Activated T-cell treated with anti-CD3 and anti-CD28 coated beads for 24 hours (primary cell): ENCODE results near the gene SMPD3.

Experiments
- DNase-seq: peaks from one replicate; pipeline ENCODE4 v3.0.0-alpha.2; 2020; ENCODE audit warnings: low read depth

Gene SMPD3

DNA sequence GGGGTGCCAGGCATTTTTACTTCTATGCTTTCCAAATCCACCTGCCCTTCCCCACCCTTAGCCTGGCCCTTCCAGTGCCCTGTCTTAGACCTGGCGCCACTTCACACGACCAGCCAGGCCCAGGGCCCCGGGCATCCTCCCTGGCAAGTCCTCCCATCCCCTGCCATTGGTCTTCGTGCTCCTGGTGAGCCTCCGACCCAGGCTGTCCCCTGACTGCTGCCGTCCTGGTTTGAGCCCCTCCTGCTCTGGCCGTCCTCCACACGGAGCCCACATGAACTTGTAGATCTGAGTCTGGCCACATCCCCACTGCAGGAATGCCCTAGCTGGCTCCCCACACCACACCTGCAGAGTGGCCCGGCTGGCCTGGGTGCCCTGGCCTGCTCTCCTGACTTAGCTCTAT lies 93.5 kb downstream of the SMPD3 start:
- no peak for DNase-seq

DNA sequence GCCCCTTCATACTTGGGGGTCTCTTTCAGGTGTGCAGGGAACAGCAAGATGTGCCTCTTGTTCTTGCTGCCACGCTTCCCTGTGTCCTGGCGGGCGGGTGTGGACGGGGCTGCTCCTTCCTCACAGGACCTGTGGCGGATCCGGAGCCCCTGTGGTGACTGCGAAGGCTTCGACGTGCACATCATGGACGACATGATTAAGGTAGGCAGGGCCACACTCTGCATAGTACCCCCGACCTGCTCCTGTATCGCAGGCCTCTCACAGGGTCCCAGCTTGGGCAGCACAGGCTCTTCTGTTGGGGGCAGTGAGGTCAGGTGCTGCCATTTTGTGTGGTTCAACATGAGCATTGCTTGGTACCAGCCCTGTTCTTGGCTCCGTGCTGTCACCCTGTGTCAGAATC lies 94.9 kb downstream of the SMPD3 start:
- no peak for DNase-seq

DNA sequence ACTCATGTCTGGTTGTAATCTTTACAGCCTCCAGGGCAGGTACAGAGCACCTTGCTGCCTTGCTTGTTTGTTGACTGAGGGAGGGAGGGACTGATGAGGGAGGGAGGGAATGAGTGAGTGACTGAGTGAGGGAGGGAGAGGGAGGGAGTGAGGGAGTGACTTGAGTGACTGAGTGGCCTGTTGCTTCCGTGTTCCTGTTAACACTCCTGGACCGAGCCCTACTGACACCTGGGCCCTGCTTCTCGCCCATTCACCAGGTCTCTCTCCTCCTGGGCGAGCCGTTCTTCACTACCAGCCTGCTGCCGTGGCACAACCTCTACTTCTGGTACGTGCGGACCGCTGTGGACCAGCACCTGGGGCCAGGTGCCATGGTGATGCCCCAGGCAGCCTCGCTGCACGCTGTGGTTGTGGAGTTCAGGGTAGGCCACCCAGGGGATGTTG lies 96.3 kb downstream of the SMPD3 start:
- no peak for DNase-seq

DNA sequence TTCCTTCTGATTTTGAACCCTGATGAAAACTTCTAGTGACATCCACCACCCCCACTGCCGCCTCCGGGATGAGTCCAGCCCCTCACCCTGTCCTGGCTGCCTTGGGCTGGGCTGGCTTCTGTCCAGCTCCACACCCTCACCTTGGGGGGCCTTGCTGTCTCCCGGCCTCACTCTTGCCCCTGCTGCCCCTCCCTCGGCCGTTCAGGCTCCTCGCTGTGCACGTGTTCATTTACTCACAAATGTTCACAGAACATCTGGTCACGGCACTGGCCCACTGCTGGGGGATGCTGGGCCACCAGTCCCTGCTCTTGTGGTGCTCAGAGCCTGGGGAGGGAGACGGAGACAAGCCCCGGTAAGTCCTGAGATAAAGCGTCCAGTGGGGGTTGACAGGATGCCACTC lies 96.8 kb downstream of the SMPD3 start:
- DNase-seq, result no peak

DNA sequence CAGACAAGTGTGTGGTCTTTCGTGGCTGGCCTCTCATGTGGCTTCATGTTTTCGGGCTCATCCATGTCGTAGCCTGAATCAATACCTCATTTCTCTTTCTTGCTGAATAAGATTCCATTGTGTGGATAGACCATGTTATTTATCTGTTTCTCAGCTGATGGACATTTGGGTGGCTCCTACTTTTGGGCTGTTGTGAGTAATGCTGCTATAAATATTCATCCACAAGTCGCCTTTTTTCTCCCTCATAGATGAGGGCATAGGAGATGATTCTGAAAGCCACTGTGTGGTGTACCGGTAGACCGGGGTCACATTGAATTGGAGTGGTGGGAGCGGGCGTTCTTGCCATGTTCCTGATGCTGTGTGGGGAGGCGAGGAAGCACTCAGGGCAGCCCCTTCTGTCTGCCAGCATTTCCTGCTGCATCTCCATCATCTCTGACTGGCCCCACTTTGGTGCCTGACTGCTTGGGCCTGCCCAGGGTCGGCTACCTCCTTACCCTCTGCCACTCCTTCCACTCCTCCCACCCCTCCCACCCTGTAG lies 97.4 kb downstream of the SMPD3 start:
- no peak for DNase-seq

DNA sequence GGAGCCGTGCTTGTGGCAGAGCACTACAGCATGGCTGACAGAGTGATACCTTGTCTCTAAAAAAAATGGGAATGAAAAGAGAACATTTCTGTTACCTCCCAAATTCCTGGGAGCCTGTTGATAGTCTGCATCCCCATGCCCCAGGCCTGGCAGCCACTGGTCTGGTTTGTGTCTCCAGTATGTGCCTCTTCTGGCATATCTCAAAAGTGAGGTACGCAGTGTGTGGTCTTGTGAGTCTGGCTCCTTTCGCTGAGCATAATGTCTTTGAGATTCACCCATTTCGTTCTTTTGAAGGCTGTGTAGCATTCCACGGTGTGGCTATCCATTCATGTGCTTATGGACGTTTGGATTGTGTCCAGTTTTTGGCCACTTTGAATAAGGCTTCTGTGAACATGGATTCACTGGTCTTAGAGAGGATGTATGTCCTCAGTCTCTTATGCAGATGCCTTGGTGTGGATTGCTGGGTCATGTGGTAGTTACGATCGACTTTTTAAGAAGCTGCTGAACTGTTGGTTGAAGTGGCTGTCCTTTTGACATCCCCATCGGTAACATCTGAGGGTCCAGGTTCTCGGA lies 98.4 kb downstream of the SMPD3 start:
- no peak for DNase-seq

DNA sequence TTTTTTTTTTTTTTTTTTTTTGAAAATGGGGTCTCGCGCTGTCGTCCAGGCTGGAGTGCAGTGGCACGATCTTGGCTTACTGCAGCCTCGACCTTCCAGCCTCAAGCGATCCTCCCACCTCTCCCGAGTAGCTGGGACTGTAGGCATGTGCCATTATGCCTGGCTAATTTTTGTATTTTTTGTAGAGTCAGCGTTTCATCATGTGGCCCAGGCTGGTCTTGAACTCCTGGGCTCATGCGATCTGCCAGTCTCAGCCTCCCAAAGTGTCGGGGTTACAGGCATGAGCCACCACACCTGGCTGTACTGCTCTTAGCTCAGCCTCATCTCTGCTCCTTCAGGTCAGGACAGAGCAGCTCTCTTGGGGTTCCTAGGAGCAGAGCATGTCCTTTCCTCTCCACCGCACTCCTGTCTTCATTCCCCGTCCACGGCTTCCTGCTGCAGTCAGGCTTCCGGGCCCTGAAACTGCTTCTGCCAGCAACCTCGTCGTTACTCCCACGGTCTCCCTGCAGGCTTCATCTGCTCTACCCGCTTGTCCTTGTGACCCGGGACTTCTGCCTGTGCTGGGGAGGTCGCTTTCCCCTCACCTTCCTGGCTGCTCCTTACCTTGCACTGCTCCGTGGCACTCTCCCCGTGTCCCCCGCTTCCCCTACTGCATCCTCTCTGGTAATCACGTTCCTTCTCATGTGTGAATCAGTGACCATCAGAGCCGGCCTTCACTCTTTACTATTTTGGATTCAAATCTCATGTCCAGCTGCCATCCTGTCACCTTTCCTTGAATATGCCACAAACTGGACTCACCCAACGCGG lies 99.5 kb downstream of the SMPD3 start:
- no peak for DNase-seq

DNA sequence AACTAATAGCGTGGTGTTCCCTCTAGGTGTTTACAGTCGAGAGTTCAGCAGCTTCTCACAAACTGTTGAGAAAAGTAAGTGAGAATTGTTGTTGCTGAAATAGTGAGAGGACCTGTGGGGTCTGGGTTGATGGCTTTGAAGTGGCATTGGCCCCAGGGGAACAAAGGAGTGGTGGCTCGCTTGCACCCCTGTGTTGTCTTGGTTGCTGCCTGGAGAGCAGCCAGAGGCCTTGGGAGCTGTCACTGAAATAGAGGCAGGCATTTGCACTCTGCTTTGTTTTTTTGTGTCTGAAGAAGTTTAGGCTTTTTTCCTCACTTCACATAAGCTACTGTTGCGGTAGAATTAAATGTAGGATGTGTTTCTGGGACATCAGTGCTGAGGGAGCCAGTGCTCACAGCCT lies 100.7 kb downstream of the SMPD3 start:
- DNase-seq, result no peak

DNA sequence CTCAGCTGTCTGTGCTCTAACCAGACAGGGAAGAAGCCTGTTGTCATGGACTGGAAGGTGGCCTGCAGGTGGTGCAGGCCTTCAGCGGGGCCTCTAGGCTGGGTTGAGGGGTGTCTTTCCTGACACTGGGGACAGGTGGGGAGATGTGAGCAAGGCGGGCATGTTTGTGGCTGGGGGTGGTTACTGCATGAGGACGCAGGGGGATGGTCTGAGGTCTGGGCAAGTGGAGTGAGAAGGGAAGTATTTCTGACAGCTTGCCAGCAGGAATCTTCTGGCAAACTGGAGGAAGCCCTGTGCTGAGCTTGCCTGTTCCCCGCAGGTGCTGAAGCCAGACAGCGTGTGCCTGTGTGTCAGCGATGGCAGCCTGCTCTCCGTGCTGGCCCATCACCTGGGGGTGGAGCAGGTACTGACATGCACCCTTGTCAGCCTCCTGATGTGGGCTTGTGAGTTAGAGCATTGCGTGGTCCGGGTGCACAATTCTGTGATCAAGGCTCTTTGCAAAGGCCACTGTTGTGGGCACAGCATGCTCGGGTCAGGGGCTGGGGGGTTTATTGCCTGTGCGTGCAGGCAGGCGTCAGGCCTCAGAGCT lies 101.3 kb downstream of the SMPD3 start:
- DNase-seq, result no peak

DNA sequence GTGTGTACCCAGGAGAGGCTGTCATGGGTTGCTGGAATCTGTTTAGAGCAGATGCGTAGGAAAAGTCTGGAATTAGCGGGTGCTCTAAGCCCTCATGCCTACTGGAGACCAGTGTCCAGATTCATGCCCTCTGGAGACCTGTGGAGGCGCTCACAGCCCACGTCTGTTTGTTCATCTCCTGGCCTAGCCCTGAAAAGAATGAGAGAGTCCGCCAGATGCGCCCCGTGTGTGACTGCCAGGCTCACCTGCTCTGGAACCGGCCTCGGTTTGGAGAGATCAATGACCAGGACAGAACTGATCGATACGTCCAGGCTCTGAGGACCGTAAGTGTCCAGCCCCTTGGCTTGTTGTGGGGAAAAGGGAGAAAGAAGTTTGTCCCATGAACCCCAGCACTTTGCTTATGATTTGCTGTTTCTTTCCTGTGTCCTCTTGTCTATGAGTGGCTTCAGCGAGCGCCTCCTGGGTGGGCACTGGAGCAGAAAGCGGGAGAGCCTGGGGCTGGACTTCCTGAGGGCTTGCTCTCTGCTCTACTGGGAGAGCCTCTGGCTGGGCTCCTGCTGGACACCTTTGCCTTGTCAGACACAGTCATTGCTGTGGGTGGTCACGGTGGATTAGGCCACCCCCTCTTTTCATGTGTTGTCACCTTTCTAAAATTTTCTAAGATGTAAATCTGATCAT lies 102.2 kb downstream of the SMPD3 start:
- no peak for DNase-seq

DNA sequence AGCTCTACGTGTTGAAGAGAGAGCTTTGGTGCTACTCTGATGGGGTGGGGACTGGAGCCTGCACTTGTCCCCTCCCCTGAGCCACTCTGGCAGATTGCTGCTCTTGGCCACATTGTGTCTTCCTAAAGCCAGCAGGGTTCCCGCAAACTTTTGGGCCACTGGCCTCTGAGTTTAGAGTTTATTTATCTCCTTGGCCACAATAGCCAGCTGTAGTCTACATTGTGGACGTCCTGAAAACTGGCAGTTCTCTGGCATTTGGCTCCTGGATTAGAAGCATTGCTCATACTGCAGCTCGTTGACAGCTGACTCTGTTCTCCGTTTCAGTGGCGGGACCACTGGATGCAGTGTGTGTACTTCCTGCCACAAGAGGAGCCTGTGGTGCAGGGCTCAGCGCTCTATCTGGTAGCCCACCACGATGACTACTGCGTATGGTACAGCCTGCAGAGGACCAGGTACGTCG lies 102.9 kb downstream of the SMPD3 start:
- DNase-seq, result no peak

DNA sequence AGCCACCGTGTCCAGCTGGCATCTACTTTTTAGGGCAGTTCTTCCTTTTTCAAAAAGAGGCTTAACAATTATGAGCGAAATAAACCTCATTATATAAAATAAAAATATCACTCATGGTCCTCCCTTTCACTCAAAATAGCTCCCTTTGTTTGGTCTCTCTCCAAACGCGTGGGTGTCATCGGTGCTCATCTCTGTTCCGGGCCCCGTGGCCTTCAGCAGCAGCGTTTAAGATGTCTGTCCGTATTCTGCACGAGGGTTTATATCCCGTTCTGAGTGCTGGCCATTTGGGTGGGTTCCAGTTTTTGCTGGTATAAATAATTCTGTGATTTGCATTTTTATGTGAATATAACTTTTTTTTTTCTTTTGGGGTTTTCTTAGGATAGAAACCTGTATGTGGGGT lies 104.1 kb downstream of the SMPD3 start:
- DNase-seq, result no peak

DNA sequence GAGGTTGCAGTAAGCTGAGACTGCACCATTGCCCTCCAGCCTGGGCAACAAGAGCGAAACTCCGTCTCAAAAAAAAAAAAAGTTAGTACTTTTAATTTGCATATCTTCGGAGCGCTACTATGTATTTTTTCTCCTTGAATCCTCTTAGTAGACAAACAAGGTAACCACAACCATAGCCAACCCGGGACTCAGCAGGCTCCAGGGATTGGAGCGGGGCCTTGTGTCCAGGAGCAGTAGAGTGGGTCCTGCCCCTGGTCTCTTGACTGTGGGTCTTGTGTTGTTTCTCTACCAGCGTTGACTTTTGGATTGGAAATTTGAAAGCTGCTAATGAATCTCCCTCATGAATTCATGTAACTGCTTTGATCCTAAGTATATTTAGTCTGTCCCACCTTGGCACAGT lies 105.2 kb downstream of the SMPD3 start:
- no peak for DNase-seq

DNA sequence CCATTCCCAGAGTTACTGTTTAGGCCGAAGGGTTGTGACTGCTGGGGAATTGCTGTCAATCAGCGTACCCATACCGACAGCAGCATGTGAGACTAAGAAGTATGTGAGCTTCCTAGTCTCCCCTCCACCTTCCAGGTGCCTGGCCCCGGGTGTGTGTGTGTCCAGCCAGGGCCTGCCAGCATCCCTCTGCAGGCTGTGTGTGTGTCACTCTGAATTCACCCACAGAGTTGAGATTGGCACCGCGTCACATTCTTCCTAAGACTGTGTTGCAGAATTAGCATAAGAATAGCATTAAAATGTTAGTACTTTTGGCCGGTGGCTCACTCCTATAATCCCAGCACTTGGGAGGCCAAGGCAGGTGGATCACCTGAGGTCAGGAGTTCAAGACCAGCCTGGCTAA lies 105.7 kb downstream of the SMPD3 start:
- DNase-seq, result no peak

DNA sequence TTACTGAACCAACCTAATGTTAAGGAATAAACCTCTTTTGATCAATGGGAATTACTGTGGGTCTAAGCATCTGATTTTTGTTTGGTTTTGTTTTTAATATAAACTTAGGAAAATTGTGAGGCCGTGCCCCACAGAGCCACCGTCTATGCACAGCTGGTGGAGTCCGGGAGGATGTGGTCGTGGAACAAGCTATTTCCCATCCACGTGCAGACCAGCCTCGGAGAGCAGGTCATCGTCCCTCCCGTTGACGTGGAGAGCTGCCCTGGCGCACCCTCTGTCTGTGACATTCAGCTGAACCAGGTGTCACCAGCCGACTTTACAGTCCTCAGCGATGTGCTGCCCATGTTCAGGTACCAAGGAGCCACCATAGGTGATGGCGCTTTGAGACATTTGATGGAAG lies 109.1 kb downstream of the SMPD3 start:
- no peak for DNase-seq

DNA sequence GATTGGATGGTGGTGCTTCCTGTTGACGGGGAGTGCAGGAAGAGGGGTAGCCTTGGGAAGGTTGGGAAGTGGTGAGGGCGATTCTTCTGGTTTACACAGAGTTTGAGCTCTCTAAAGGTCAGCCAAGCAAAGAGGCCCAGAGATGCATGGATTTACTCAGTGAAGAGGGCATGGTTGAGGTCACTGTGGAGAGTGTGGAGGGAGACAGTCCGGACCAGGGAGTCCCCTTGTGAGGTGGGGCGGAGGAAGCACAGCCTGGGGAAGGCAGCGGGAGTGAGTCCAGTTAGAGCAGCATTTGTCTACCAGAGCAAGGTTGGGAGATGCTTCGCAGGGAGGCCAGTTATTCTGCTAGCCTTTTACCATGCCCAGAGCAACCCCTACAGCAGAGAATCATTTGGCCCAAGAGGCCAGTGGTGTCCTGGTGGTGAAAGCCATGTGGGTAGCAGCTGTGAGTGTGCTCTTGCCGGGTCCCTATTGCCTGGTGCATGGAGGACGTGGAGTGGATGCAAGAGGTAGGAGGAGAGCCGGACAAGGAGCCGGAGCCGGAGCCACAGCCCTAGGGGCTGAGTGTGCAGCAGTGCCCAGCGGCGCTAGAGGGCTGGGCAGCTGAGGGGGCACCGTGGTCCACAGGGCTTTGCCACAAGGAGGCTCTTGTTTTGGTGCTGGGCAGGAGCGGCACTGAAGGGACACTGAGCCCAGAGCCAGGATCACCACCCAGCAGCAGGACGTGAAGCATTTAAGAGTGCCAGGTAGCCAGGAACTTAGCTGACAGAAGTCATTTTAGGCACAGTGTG lies 109.8 kb downstream of the SMPD3 start:
- no peak for DNase-seq

DNA sequence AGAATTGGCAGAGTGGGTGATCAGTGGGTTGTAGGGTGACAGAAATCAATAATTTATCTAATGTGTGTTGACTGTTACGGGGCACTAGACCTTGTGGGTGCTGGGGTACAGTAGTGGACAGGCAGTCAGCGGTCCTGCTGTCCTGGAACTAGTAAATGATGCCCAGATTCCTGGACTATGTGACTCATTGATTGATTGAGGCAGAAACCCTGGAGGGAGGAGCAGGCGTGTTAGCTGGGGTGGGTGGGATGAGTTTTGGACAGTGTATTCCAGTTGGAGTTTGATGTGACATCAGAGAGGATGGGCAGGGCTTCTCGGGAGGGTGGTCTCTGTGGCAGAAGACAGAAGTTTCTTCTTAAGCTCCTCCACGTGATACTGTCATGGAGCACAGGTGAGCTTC lies 113.1 kb downstream of the SMPD3 start:
- no peak for DNase-seq

DNA sequence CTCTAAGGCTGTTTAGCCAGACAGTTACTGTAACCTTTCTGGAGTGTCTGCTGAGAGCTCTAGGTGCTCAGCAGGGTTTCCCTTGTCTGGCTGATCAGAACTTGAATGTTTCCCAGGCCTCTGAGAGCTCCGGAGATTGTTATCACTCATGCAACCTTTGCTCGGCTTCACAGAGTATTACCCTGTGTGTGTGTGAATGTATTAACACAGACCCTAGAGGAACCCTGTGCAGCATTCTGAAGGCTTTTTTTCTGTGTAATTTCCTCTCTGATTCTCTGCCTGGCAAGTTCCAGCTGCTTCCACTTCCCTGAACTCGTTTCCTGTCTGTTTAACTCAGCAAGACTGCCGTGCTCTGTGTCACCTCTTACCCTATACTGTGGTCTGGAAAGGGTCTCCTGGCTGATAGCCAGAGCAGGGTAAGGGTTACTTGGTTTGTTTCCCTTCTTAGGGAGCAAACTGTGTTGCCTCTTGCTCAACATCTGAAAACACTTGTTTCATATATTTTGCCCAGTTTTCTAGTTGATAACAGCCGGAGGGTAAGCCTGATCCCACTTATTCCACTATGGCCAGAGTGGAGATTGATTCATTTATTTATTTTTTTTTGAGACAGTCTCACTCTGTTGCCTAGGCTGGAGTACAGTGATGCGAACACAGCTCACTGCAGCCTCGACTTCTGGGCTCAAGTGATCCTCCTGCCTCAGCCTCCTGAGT lies 115.7 kb downstream of the SMPD3 start:
- DNase-seq, result no peak

DNA sequence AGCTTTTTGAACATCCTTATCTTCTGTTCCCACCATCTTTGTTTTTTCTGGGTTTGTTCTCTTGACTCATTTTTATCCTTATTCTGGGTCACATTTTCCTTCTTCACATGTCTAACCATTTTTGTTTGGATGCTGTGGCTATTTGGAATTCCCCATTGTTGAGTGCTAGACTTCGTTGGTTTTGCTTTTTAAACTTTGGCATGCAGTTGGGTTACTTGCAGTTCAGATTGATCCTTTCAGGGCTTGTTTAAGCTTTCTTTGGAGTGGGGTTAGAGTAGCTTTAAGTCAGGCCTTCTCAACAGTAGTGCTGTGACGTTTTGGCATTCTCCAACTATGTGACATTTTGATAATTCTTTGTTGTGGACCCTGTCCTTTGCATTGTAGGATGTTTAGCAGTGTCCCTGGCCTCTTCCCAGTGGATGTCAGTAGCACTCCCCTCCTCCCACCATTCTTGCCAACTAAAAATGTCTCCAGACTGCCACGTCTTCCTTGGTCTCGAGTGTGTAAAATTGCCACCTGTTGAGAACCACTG lies 116.4 kb downstream of the SMPD3 start:
- DNase-seq, result no peak

DNA sequence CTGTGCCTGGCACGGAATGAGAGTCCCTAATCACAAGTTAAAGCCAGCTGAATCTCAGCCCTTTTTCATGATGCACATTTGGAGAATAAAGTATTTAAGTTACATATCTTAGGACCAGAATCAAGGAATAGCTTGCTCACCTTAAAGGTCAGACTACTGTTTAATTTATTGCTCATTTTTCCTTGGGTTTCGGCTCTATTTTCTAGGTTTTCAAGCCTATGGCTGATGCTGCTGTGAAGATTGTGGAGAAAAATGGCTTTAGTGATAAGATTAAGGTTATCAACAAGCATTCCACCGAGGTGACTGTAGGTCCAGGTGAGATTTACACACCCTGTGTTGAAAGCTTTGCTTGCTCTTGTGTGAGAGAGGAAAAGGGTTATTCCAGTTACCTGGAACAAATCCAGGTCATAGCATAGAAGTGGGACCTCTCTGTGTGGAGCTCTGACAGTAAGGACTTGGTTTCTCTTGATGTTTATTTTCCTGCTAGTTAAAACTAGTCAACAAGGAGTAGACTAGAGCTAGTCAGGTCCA lies 119.4 kb downstream of the SMPD3 start:
- no peak for DNase-seq
